Upper lobe of left lung (tissue), 4 donors: ENCODE data around the gene TOGARAM1.

Experiments used
- CTCF ChIP-seq, 6 experiments: fragments of 450-650 bp in 4 of 6; fragments of 200-600 bp in 2 of 6; sonication (generic) in 2 of 6; IDR thresholded peaks; one replicate each; pipeline ENCODE4 v1.5.1; 2016 to 2019; ENCODE audit warnings: antibody characterized with exemption in 6 of 6
- EP300 ChIP-seq, 4 donors: sonication (generic); formaldehyde crosslinking; IDR thresholded peaks; one replicate each; pipeline ENCODE4 v1.5.1; 2017; ENCODE audit warnings: antibody characterized with exemption in 4 of 4, control low read depth in 2 of 4
- POLR2A ChIP-seq, 4 donors: fragments of 450-650 bp; IDR thresholded peaks; one replicate each; pipeline ENCODE4 v1.5.1; 2016 to 2017; ENCODE audit warnings: antibody characterized with exemption in 4 of 4, mild to moderate bottlenecking in 2 of 4
- POLR2AphosphoS5 ChIP-seq, 2 donors: sonication (generic); formaldehyde crosslinking; IDR thresholded peaks; one replicate each; pipeline ENCODE4 v1.5.1; 2017; ENCODE audit warnings: antibody characterized with exemption in 2 of 2

DNA sequence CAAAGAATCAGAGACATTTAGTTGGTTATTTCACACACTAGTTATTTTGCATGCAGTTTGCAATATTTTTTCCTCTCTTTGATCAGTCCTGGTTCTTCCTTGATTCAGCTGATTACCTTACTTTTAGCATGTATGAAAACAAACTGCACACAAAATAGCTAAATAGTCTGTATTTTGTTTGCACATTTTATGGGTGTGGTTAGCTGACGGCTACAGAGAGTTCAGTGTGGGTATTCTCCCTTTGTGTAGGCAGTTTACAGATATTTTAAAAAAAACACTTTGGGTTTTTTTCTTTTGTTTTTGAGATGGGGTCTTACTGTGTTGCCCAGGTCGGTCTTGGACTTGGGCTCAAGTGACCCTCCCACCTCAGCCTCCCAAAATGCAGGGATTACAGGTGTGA lies 28.5 kb downstream of the TOGARAM1 start:
- TF ChIP-seq CTCF (IDR thresholded peaks at IDR 0.05) (no peak), POLR2A (IDR thresholded peaks at IDR 0.05) (no peak), POLR2AphosphoS5 (IDR thresholded peaks at IDR 0.05) (no peak), EP300 (IDR thresholded peaks at IDR 0.05) (no peak)
